Activated CD4-positive, alpha-beta T cell treated with anti-CD3 and anti-CD28 coated beads for 1 hour (primary cell): ENCODE data around the gene OLFML3.
"Not testable (repeated sequence)": the region's sequence is repeated elsewhere in the genome, so short reads cannot be mapped to it uniquely, and the experiment has no call there.

Source experiments
- DNase-seq: peaks from one replicate; pipeline ENCODE4 v3.0.0-alpha.2; 2020

The OLFML3 gene

GRCh38 chr1:113993766-113994165 is 14.5 kb downstream of the OLFML3 start:
- DNase-seq: no peak

- DNase-seq: no peak
Observed at GRCh38 chr1:113995382-113995781, 16.1 kb downstream of the OLFML3 start.

- no peak for DNase-seq
Observed at GRCh38 chr1:113998361-113998760, 19.1 kb downstream of the OLFML3 start.

- no peak for DNase-seq
Observed at GRCh38 chr1:113999233-113999632, 20.0 kb downstream of the OLFML3 start.

- no peak for DNase-seq
Observed at GRCh38 chr1:113999799-114000198, 20.5 kb downstream of the OLFML3 start.

- no peak for DNase-seq
Observed at GRCh38 chr1:114000406-114000805, 21.1 kb downstream of the OLFML3 start.

- no peak for DNase-seq
Observed at GRCh38 chr1:114002492-114003239, 23.4 kb downstream of the OLFML3 start.

GRCh38 chr1:114003431-114003830 is 24.2 kb downstream of the OLFML3 start:
- no peak for DNase-seq

GRCh38 chr1:114006825-114007224 is 27.6 kb downstream of the OLFML3 start:
- DNase-seq: not testable (repeated sequence)

- DNase-seq: no peak
Observed at GRCh38 chr1:114008480-114008941, 29.2 kb downstream of the OLFML3 start.

- no peak for DNase-seq
Observed at GRCh38 chr1:114008993-114009392, 29.7 kb downstream of the OLFML3 start.

- DNase-seq: no peak
Observed at GRCh38 chr1:114009393-114009792, 30.1 kb downstream of the OLFML3 start.

GRCh38 chr1:114010433-114011184 is 31.3 kb downstream of the OLFML3 start:
- DNase-seq: no peak

GRCh38 chr1:114011796-114012195 is 32.5 kb downstream of the OLFML3 start:
- DNase-seq: no peak

- DNase-seq: no peak
Observed at GRCh38 chr1:114015075-114015474, 35.8 kb downstream of the OLFML3 start.

GRCh38 chr1:114019724-114020123 is 40.5 kb downstream of the OLFML3 start:
- not testable (repeated sequence) for DNase-seq

GRCh38 chr1:114021665-114022099 is 42.4 kb downstream of the OLFML3 start:
- no peak for DNase-seq

- no peak for DNase-seq
Observed at GRCh38 chr1:114022877-114023276, 43.6 kb downstream of the OLFML3 start.

- DNase-seq: no peak
Observed at GRCh38 chr1:114023377-114023776, 44.1 kb downstream of the OLFML3 start.

- no peak for DNase-seq
Observed at GRCh38 chr1:114024049-114024448, 44.8 kb downstream of the OLFML3 start.

- no peak for DNase-seq
Observed at GRCh38 chr1:114025609-114026401, 46.5 kb downstream of the OLFML3 start.

GRCh38 chr1:114026797-114027196 is 47.5 kb downstream of the OLFML3 start:
- no peak for DNase-seq
